Stimulated activated CD8-positive, alpha-beta memory T cell treated with anti-CD3 and anti-CD28 coated beads, Interleukin-12 subunit alpha, Interleukin-12 subunit beta, amount 100 ng/mL, for 24 hours (primary cell): Measurements from ENCODE around the gene ULK1.

Experiments used
- DNase-seq: peaks from one replicate; pipeline ENCODE4 v3.0.0-alpha.2; 2020; ENCODE audit errors: extremely low read depth

The ULK1 gene

DNA sequence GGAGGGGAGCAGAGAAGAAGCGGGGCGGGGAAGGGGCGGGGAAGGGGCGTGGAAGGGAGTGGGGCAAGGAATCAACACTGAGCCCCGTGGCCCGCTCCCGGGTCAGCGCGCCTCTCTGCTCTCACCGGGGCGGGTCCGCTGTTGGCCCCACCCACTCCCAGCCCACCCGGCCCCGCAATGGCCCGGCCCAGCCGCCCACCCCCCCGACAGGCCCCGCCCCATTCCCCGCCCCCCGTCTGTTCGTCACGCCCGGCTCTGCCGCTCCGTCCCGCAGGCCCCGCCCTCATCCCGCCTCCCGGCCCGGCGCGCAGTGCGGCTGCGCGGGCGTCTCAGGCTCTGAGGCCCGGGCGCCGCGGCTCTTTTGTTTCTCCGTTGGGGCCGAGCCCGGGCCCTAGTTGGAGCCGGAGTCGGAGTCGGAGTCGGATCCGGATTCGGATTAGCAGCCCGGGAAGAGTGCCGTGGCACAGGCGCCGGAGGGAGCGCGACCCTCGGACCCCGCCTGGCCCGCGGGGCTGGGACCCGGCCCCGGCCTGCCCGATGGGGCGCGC, at the start of gene ULK1:
Gene ULK1 (plus strand): TSS at position 310 of the 548 bp plus-strand sequence. CDS start 380 bp downstream, outside the sequence.
- DNase-seq = peak; percentile 82

DNA sequence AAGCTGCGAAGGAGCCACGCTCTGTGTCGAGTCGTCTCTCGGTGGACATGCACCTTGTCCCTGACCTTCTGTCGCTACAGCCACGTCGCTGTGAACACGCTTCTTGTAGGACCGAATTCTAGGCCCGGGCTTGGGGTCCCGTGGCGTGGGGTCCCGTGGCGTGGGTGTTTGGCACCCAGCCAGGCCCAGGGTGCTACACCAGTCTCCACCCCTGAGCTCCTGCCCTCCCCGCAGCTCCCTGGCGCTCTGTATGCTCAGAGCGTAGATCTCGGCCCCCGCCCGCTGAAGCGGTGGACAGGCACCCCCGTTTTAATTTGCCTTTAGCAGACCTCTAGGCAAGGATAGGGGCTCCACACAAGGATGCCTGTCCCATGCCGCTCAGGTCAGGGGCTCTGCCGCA, 49.8 kb upstream of the ULK1 start:
- no peak for DNase-seq

DNA sequence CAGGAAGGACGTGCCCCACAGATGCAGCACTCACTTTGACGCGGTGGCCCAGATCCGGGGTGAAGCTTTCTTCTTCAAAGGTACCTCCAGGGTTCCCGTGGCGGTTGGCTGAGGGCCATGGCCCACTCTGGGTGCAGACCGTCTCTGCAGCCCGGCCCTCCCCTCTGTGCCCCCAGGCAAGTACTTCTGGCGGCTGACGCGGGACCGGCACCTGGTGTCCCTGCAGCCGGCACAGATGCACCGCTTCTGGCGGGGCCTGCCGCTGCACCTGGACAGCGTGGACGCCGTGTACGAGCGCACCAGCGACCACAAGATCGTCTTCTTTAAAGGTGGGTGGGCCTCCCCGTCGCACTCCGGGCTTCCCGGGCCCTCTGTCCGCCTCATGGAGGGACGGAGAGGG, 49.3 kb upstream of the ULK1 start:
- no peak for DNase-seq

DNA sequence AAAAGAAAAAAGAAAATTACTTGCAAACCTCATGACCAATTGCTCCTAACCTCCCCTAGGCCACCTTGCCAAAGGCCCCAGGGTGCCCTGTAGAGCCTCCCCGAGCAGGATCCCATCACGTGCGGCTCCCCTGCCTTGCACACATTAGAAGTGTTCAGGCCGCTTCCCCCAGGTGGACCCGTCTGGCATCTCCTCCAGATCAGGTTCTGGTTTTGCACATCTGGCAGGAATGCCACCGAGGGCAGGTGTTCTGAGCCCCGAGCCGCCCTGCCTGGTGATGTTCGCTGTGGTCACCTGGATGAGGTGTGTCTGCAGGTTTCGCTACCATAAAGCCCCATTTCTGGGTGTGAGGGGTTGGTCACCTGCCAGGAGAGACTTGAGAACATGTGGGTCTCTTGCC, 47.0 kb upstream of the ULK1 start:
- DNase-seq = no peak

DNA sequence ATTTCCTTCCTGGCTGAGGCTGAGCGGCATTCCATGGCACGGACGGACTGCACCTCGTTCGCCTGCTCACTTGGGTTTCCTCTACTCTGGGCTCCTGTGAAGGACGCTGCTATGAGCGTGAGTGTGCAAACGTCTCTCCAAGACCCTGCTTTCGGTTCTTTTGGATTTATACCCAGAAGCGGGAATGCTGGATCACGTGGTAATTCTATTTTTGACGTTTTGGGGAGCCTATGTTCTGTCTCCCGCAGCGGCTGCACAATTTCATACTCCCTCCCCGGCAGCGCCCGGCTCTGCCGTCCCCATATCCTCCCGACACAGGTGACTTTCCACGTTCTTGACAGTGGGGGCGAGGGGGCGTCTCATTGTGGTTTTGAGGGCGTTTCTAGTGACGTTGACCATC, 45.7 kb upstream of the ULK1 start:
- DNase-seq = no peak

DNA sequence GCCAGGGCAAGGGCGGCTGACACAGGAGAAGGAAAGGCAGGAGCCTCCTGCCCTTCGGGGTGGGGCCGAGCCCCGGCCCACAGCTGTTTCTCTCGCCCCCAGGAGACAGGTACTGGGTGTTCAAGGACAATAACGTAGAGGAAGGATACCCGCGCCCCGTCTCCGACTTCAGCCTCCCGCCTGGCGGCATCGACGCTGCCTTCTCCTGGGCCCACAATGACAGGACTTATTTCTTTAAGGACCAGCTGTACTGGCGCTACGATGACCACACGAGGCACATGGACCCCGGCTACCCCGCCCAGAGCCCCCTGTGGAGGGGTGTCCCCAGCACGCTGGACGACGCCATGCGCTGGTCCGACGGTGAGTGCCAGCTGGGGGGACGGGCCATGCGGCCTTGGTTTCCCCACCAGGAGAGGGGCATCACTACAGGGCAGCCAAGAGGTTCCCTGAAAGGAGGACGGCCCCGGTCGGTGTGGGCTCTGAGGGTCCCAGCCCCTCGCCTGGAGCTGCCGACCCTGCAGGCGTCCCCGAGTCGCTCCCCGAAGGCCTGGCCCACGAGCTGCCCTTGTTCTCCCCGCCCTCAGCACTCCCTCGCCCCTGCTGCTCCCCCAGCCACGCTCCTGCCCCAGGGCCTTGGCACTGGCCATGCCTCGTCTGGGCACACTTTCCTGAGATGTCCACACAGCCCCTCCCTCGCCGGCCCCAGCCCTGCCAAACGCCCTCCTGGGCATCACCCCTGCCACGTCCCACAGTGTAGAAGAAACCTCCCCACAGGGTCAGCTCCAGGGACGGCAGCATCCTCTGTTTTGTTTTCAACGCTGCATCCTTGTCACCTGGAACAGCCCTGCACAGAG, 44.5 kb upstream of the ULK1 start:
- DNase-seq = no peak

DNA sequence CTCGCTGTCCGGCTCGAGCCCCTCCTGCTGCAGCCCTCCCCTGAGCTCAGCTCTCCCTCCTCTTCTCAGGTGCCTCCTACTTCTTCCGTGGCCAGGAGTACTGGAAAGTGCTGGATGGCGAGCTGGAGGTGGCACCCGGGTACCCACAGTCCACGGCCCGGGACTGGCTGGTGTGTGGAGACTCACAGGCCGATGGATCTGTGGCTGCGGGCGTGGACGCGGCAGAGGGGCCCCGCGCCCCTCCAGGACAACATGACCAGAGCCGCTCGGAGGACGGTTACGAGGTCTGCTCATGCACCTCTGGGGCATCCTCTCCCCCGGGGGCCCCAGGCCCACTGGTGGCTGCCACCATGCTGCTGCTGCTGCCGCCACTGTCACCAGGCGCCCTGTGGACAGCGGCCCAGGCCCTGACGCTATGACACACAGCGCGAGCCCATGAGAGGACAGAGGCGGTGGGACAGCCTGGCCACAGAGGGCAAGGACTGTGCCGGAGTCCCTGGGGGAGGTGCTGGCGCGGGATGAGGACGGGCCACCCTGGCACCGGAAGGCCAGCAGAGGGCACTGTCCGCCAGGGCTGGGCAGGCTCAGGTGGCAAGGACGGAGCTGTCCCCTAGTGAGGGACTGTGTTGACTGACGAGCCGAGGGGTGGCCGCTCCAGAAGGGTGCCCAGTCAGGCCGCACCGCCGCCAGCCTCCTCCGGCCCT, 43.4 kb upstream of the ULK1 start:
- DNase-seq = no peak

DNA sequence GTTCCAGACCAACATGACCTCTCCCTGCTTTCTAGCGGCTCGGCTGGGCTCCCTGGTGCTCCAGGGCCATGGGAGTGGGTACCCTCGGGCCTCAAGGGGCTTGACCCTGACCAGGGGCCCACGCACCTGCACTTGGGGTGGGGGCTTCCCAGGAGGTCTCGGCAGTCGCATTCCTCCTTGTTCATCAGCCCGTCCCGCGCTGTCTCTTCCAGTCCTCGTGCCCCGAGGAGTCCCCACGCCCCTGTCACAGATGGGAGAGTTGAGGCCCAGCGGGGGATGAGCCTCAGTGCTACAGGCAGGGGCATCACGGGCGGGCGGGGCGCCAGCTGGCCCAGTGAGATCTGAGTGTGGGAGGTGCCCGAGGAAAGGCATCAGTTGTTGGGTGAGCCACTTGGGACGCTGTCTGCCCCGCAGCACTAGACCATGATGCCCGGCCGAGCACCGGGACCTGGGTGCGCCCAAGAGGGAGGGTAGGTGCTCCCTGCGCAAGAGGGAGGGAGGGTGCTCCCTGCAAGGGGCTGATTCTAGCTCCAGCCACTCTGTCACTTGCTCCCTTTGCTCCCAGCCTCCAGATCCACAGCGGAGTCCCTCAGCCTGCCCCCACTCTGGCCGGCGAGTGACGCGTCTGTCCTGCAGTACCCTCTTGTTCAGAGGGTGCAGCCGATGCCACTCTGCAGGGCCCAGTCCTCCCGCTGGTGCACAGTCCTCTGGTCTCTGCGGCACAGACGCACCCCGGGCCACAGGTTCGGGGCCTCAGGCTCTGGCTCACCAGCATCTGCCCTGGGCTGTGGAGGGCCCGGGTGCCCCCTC, 42.5 kb upstream of the ULK1 start:
- no peak for DNase-seq

DNA sequence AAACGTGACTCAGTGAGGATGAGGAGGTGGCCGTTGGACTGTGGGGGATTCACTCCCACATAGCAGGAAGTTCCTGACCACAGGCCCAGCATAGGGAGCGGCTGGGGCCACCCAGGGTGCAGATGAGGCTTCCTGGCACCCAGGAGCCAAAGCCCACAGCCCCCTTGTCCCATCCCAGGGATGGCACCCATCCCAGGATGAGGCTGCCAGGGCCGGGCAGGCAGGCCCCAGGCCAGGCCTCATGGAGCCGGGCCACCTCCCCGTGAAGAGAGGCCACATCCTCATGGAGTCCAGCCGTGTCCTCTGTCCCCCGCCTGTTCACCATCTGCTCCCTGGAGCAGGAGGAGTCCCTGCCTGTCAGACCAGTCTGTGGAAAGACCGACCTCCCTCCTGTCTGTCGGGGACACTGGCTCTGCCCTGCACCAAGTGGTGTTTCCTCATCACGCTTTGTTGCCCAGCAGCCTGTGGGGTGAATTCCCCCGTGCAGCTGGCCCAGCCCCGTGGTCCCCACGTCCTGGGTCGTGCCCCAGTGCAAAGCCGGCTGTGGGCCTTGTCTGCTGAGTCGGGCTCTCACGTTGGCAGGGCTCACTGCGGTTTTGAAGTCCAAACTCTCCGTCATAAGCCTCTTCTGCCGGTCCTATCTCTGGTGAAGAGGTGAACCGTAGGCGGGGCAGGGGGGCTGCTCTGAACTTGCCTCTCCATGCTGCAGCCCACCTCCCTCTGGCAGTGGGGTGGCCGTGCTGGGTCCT, 41.7 kb upstream of the ULK1 start:
- no peak for DNase-seq

DNA sequence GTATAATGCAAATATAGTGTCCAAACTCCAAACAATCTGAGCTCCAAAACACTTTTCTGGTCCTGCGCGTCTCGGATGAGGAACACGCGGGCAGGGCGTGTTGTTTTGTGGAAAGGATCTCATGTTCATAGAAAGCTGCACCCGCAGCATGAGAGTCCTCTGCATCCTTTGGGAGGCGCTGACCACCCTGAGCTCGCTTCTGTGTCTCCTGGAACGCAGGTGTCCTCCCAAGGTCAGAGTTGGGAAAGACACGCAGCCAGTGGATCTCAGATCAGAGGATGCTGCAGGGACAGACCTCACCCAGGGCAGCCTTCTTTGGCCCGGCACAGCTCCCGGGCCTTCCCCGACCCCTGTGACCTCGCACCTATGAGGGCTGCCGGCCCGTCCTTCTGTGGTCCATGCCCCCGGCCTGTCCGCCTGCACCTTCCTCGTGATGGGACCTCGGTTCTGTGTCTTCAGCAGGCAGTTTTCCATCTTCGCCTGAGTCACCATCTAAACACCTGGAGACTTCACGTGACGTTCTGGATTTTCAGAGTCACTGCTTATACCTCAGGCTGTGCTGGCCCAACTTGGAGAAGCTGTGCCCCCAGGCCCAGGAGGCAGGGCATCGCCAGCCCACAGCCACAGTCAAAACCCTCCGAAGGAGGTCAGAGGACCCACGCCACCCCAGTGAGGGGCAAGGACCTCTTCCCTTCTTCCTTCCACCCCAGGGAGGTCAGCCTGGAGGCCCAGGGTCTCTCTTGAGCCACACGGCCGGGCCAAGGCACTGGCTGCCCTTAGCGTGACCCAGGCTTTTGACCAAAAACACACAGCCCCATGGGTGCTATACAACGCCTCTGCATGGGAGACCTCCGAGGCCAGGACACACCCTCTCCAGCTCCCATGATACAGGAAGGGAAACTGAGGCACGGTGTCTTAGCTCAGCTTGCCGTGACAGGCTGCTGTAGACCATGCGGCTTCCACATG, 40.3 kb upstream of the ULK1 start:
- DNase-seq = no peak

DNA sequence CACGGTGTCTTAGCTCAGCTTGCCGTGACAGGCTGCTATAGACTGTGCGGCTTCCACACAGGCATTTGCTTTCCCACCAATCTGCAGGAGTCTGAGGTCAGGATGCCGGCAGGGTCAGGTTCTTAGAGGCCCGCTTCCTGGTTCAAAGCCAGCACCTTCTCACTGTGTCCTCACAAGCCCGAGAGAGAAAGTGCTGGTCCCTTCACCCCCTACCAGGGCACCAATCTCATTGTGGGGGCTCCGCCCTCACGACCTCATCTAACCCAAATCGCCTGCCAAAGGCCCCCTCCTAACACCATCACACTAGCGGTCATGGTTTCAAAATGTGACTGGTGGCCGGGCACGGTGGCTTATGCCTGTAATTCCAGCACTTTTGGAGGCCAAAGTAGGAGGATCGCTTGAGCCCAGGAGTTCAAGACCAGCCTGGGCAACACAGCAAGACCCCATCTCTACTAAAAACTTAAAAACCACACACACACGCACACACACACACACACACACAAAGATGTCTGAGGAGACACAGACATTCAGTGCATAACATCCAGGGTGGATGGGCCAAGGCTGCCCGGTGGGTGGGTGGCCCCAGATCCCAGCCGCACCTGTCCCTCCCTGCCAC, 39.5 kb upstream of the ULK1 start:
- DNase-seq = no peak

DNA sequence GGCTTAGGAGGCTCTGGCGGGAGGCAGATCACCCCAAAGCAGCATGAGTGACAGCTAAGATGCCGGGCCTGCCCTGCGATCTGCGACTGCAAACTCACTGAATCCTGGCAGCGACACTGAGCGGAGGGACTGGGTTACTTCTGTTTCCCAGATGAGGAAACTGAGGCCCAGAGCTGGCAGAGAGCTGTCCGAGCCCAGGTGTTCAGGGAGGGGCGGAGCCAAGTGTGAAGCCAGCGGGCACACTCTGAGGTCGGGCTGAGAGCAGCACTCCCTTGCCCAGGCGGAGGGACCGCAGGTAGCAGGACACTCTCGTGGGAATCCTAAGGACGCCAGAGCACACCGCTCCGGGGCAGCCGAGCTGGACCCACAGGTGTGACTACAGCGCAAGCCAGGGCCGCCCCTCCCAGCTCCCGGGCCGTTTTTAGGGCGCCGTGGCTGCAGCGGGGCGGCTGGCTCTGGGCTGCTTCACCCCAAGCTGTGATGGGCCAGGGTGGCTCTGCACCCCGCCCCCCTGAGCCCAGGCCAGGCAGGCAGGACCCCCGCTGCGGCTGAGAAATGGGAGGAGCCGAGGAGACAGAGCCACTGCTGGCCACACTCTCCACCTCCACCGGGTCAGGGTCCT, 38.8 kb upstream of the ULK1 start:
- DNase-seq = no peak

DNA sequence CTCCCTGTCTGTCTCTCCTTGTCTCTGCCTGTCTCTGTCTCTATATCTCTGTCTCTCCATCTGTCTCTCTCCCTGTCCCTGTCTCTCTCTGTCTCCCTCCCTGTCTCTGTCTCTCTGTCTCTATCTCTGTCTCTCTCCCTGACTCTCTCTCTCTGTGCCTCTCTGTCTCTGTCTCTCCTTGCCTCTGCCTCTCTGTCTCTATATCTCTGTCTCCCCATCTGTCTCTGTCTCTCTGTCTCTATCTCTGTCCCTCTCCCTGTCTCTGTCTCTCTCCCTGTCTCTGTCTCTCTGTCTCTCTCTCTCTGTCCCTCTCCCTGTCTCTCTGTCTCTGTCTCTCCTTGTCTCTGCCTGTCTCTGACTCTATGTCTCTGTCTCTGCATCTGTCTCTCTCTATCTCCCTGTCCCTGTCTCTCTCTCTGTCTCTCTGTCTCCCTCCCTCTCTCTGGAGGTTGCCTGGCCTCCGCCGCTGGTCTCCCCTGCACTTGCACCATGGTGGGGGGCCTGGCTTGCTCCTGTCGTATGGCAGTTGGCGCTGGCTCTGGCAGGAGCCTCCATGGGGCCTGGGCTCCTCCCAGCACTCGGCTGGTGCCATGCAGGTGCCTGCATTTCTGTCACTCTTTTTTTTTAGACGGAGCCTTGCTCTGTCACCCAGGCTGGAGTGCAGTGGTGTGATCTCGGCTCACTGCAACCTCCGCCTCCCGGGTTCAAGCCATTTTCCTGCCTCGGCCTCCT, 37.9 kb upstream of the ULK1 start:
- DNase-seq = no peak

DNA sequence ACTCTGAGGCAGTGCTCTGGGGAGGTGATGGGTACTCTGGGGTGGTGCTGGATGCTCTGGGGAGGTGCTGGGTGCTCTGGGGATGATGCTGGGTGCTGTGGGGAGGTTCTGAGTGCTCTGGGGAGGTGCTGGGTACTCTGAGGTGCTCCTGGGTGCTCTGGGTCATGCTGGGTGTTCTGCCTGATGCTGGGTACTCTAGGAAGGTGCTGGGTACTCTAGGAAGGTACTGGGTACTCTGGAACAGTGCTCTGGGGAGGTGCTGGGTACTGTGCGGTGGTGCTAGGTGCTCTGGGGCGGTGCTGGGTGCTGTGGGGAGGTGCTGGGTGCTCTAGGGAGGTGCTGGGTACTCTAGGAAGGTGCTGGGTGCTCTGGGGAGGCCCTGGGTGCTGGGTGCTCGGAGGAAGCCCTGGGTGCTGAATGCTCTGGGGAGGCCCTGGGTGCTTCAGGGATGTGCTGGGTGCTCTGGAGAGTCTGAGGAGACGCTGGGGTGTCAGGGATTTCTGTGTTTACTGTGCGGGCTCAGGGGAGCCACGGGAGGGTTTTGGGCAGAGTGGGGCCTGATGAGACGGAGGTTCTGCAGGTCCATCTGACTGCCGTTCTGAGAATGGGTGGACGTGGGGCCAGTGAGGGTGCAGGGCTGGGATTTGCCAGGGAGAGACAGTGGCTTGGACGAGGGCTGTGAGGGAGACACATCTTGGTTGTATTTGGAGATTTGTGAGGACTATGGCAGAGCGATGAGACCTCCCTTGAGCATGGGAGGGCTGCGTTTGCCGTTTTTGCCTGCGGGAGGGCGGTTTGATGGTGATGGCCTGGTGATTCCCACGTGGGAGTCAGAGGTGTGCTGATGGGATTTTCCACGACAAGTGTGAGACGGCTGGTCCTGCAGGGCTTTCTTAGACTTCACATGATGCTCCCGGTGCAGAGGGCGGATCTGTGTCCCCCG, 36.2 kb upstream of the ULK1 start:
- no peak for DNase-seq

DNA sequence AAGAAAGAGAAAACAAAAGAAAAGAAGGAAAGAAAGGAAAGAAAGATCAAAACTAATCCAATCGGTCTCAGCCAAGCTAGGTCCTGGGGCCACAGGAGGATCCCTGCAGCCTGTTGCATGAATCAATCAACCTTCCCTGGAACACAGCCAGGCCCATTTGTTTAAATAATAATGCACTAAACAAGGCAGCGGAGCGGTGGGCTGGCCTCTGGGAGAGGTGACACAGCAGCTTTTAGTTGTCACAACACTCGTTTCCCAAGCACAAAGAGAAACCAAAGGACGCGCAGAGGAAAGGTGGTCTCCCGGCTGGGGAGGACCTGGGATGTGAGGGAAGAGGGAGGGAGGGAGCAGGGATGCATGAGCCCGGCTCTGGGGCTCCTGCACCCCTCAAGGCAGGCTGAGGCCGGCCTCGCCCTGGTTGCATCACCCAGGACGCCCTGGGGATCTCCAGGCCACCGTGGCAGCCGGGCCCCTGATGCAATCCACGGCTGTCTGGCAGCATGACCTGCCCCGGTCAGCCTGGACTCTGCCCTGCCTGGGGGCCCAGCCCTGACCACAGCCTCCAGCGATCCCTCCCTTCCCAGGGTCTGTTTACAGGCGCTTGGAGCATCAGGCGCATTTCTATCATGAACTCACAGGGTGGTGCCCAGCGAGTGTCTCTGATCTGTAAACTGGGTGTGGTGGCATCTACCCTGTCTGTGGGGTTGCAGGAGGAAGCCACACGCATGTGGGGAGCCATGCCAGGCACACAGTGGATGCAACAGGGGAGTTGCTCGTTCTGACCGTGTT, 33.8 kb upstream of the ULK1 start:
- DNase-seq = no peak

DNA sequence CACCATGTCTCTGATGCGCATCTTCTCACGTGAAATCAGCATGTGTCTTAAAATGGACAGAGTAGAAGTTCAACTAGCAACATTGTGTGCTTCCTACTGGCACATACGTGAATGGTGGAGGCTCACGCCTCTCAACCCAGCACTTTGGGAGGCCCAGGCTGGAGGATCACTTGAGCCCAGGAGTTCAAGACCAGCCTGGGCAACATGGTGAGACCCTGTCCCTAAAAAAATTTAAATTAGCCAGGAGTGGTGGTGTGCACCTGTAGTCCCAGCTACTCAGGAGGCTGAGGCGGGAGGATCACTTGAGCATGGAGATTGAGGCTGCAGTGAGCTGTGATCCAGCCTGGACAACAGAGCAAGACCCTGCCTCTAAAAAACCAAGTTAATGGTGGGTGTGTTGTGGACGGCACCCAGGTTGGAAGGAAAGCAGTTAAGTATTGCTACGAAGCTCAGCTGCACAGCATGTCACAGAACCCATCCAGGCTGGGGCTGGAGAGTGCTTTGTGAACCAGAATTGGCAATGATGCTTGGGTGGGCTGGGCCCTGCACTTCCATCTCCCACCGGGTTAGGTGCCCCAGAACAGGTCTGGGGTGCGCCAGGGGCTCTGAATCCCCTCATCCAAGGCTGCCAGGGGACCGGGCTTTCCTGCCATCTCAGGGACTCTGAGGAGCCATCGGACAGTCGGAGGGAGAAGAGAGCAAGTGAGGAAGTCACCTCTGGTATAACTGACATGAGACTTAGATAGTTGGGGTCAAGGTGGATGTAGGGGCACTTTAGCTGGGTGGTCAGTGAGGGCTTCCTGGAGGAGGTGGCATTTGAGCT, 33.0 kb upstream of the ULK1 start:
- no peak for DNase-seq
